PFSK-1 (cell line): ENCODE measurements around the gene PAK2.

Source experiments
- FOXP2 ChIP-seq: optimal IDR thresholded peaks from 2 replicates; pipeline ENCODE3; 2011; ENCODE audit warnings: borderline replicate concordance, control low read depth, inconsistent platforms; ENCODE audit not compliant: insufficient read depth; ENCODE audit errors: extremely low read length, extremely low read depth
- POLR2AphosphoS5 ChIP-seq: IDR thresholded peaks from 2 replicates; pipeline ENCODE4 v1.6.1; 2012; ENCODE audit warnings: low read depth, mild to moderate bottlenecking, control low read depth, low read length, moderate library complexity
- REST ChIP-seq, 2 experiments: IDR thresholded peaks; 2 replicates each; pipeline versions ENCODE4 v1.6.1 to v1.8.0; 2011 to 2012; ENCODE audit warnings: low read depth in 2 of 2, low read length in 2 of 2, control low read depth in 1 of 2, inconsistent platforms in 1 of 2, mild to moderate bottlenecking in 1 of 2, moderate library complexity in 1 of 2; ENCODE audit not compliant: insufficient read depth in 1 of 2
- SIN3A ChIP-seq: IDR thresholded peaks from 2 replicates; pipeline ENCODE4 v1.6.1; 2012; ENCODE audit warnings: mild to moderate bottlenecking, low read length, moderate library complexity, borderline replicate concordance; ENCODE audit not compliant: insufficient read depth
- TAF1 ChIP-seq: IDR thresholded peaks from 2 replicates; pipeline ENCODE4 v1.6.1; 2012; ENCODE audit warnings: low read length, control low read depth, borderline replicate concordance; ENCODE audit not compliant: insufficient read depth

GRCh38 chr3:196721097-196721496 is 18.6 kb upstream of the PAK2 start:
- TF ChIP-seq POLR2AphosphoS5 (no peak), TAF1 (no peak), REST (IDR thresholded peaks at IDR 0.05; ENCODE audit: insufficient read depth in 1 of 2, low read depth in 2 of 2, low read length in 2 of 2) (no peak), SIN3A (no peak), FOXP2 (no peak)
